ENCODE results near the gene CCDC192.

GRCh38 chr5:127834554-127834953 is 131.4 kb downstream of the CCDC192 start:
- TF ChIP-seq POLR2A (IDR thresholded peaks at IDR 0.05; ENCODE audit: low read depth, low read length): no peak
- TF ChIP-seq EZH2 (IDR thresholded peaks at IDR 0.05; ENCODE audit: borderline replicate concordance, control insufficient read depth, low read depth, low read length): no peak
- TF ChIP-seq CTCF (IDR thresholded peaks at IDR 0.05 in 2 of 3, conservative IDR thresholded peaks at IDR 0.05 in 1 of 3; ENCODE audit: control insufficient read depth in 2 of 3, extremely low read depth in 1 of 3, insufficient read depth in 1 of 3, low read depth in 3 of 3, low read length in 3 of 3): no peak
- TF ChIP-seq STAT3 (IDR thresholded peaks at IDR 0.05; ENCODE audit: low read depth, low read length): no peak
- TF ChIP-seq HDGF (IDR thresholded peaks at IDR 0.05): no peak
- no peak for TF ChIP-seq ZNF274 (IDR thresholded peaks at IDR 0.05; ENCODE audit: insufficient read depth, insufficient read length)
- no peak for TF ChIP-seq EGR1 (IDR thresholded peaks at IDR 0.05; ENCODE audit: borderline replicate concordance in 1 of 2, low read depth in 2 of 2, low read length in 2 of 2)
- no peak for TF ChIP-seq POLR2AphosphoS5 (IDR thresholded peaks at IDR 0.05; ENCODE audit: low read length)
- no peak for TF ChIP-seq RFX5 (IDR thresholded peaks at IDR 0.05; ENCODE audit: low read depth, low read length)
- no peak for TF ChIP-seq TARDBP (IDR thresholded peaks at IDR 0.05; ENCODE audit: borderline replicate concordance)

Data from GM12878 (cell line).